Ishikawa (cell line): ENCODE measurements around the gene ENOX2.

Experiments
- CREB1 ChIP-seq: IDR thresholded peaks from 2 replicates; pipeline ENCODE4 v1.6.1; 2012; ENCODE audit warnings: low read depth
- EGR1 ChIP-seq: IDR thresholded peaks from 2 replicates; pipeline ENCODE4 v1.6.1; 2012
- EP300 ChIP-seq: IDR thresholded peaks from 2 replicates; pipeline ENCODE4 v1.6.1; 2012; ENCODE audit warnings: borderline replicate concordance
- NFIC ChIP-seq: IDR thresholded peaks from 2 replicates; pipeline ENCODE4 v1.6.1; 2012
- RAD21 ChIP-seq: IDR thresholded peaks from 2 replicates; pipeline ENCODE4 v1.6.1; 2012; ENCODE audit warnings: low read depth

GRCh38 chrX:130836447-130836846 lies 66.6 kb downstream of the ENOX2 start:
- TF ChIP-seq EP300 (no peak), EGR1 (no peak), CREB1 (no peak), RAD21 (no peak), NFIC (no peak)
